Thymus (tissue), 14 donors: ENCODE measurements around the gene C5orf58. TPM values are rescaled to one million over a fixed set of nuclear protein-coding genes. Genes with fewer than 3 reads are reported as not detected.

ENCODE experiments used
- DNase-seq, 9 donors: peaks; one replicate each; pipeline ENCODE4 v3.0.0-alpha.2; 2013; ENCODE audit warnings: low spot score in 9 of 9, low read depth in 6 of 9, missing footprints in 1 of 9
- H3K27ac ChIP-seq, 2 donors: one replicate each; pipeline ENCODE4 v1.5.1; 2013; ENCODE audit warnings: control low read depth in 1 of 2, low read depth in 1 of 2, low read length in 1 of 2, mild to moderate bottlenecking in 1 of 2, moderate library complexity in 1 of 2
- H3K27me3 ChIP-seq, 2 donors: one replicate each; pipeline ENCODE4 v1.5.1; 2013; ENCODE audit warnings: low read length in 1 of 2; ENCODE audit not compliant: control insufficient read depth in 2 of 2, insufficient read depth in 1 of 2
- H3K36me3 ChIP-seq, 2 donors: one replicate each; pipeline ENCODE4 v1.5.1; 2013; ENCODE audit warnings: low read length in 1 of 2, mild to moderate bottlenecking in 1 of 2, moderate library complexity in 1 of 2; ENCODE audit not compliant: control insufficient read depth in 2 of 2, insufficient read depth in 2 of 2
- H3K4me1 ChIP-seq, 2 donors: one replicate each; pipeline ENCODE4 v1.5.1; 2013; ENCODE audit warnings: low read length in 2 of 2; ENCODE audit not compliant: control insufficient read depth in 2 of 2, insufficient read depth in 2 of 2
- H3K4me3 ChIP-seq, 2 donors: one replicate each; pipeline ENCODE4 v1.5.1; 2013; ENCODE audit warnings: low read length in 2 of 2, control low read depth in 1 of 2, mild to moderate bottlenecking in 1 of 2
- H3K9me3 ChIP-seq, 2 donors: one replicate each; pipeline ENCODE4 v1.5.1; 2013; ENCODE audit warnings: low read length in 1 of 2, mild to moderate bottlenecking in 1 of 2; ENCODE audit not compliant: control insufficient read depth in 2 of 2, insufficient read depth in 1 of 2
- WGBS: extraction: QIAGEN DNeasy Blood & Tissue Kit; methylation state at CpG from one replicate; pipeline ENCODE4 v1.1.7; 2013; 5-methylcytosine and 5-hydroxymethylcytosine counted together
- long read RNA-seq, 10 donors: transcript quantifications; one replicate each; lab custom pipeline, GENCODE V29; 2026
- polyA plus RNA-seq: library from polyadenylated mRNA; stranded (reverse); fragments of 200-250 nt; gene quantifications from one replicate; pipeline ENCODE4 v1.2.3, GENCODE V29; 2013
- total RNA-seq: library from RNA; stranded (reverse); fragments of 120-200 nt; gene quantifications from one replicate; pipeline ENCODE4 v1.2.4, GENCODE V29; 2013
- donor health status: healthy.

C5orf58 gene
- total RNA-seq, result not detected
- 0.48 TPM for polyA plus RNA-seq
- long read RNA-seq, donor 1, result 0 reads
- long read RNA-seq, donor 2, result 0 reads
- long read RNA-seq, donor 3, partial matches to known transcripts, result 141 of 163 reads
- long read RNA-seq, donor 3, other reads (novel, unspliced or antisense), result 22 of 163 reads
- long read RNA-seq, donor 4, partial matches to known transcripts, result 55 of 82 reads
- long read RNA-seq, donor 4, other reads (novel, unspliced or antisense), result 27 of 82 reads
- long read RNA-seq, donor 5, partial matches to known transcripts, result 95 of 105 reads
- long read RNA-seq, donor 5, other reads (novel, unspliced or antisense), result 10 of 105 reads
- long read RNA-seq, donor 6, result 0 reads
- long read RNA-seq, donor 7, partial matches to known transcripts, result 117 of 150 reads
- long read RNA-seq, donor 7, other reads (novel, unspliced or antisense), result 33 of 150 reads
- long read RNA-seq, donor 8, partial matches to known transcripts, result 31 of 37 reads
- long read RNA-seq, donor 8, other reads (novel, unspliced or antisense), result 6 of 37 reads
- long read RNA-seq, donor 9, partial matches to known transcripts, result 106 of 114 reads
- long read RNA-seq, donor 9, other reads (novel, unspliced or antisense), result 8 of 114 reads
- long read RNA-seq, donor 10, partial matches to known transcripts, result 114 of 114 reads
- long read RNA-seq, donor 10, other reads (novel, unspliced or antisense), result 0 of 114 reads

- Histone ChIP-seq H3K36me3 (no peaks in the 10 kb centered on the region), H3K4me1 (no peaks in the 10 kb centered on the region), H3K27ac (no peak within 1 kb of the TSS), H3K9me3 (no peaks in the 10 kb centered on the region), H3K4me3 (no peak within 1 kb of the TSS), H3K27me3 (no peaks in the 10 kb centered on the region)
- WGBS, result 98% methylated on average over 27 of the region's 27 CpGs
- DNase-seq, result no peak
These were observed at the start of gene C5orf58 for GRCh38 chr5:170232786-170233185. TSS of gene C5orf58 (plus strand) at chr5:170232985. CDS start at chr5:170234977, 1,992 bp downstream.

GRCh38 chr5:170183816-170184687 lies 48.7 kb upstream of the C5orf58 start:
- H3K4me1 ChIP-seq, result no peaks in the 10 kb centered on the region
- WGBS, result 67% methylated on average over 12 of the region's 12 CpGs

GRCh38 chr5:170184737-170185136 lies 48.0 kb upstream of the C5orf58 start:
- DNase-seq, result no peak
- no peaks in the 10 kb centered on the region for H3K27me3 ChIP-seq
- H3K4me3 ChIP-seq, result no peak overlapping the region
- H3K36me3 ChIP-seq, result no peaks in the 10 kb centered on the region
- no peaks in the 10 kb centered on the region for H3K4me1 ChIP-seq
- no peaks in the 10 kb centered on the region for H3K9me3 ChIP-seq
- WGBS, result 95% methylated on average over 4 of the region's 4 CpGs
- no peak overlapping the region for H3K27ac ChIP-seq

More at GRCh38 chr5:170183816-170184687, 48.7 kb upstream of the C5orf58 start:
- H3K27ac ChIP-seq, result no peak overlapping the region
- no peak overlapping the region for H3K4me3 ChIP-seq
- H3K9me3 ChIP-seq, result no peaks in the 10 kb centered on the region
- peak in 8 of 9 donors; percentile 10 to 47 (median 20) for DNase-seq
- no peaks in the 10 kb centered on the region for H3K27me3 ChIP-seq
- no peaks in the 10 kb centered on the region for H3K36me3 ChIP-seq

- no peak for DNase-seq
These were observed 46.6 kb upstream of the C5orf58 start for GRCh38 chr5:170186156-170186555.

GRCh38 chr5:170186856-170187255 lies 45.9 kb upstream of the C5orf58 start:
- Histone ChIP-seq H3K9me3 (no peaks in the 10 kb centered on the region), H3K27ac (no peak overlapping the region), H3K4me3 (no peak overlapping the region), H3K36me3 (no peaks in the 10 kb centered on the region), H3K4me1 (no peaks in the 10 kb centered on the region), H3K27me3 (no peaks in the 10 kb centered on the region)
- no peak for DNase-seq
- WGBS, result 87% methylated on average over 7 of the region's 7 CpGs

More at GRCh38 chr5:170186156-170186555, 46.6 kb upstream of the C5orf58 start:
- no peak overlapping the region for H3K4me3 ChIP-seq
- no peaks in the 10 kb centered on the region for H3K4me1 ChIP-seq
- H3K27ac ChIP-seq, result no peak overlapping the region
- WGBS, result 62% methylated on average over 3 of the region's 3 CpGs
- H3K27me3 ChIP-seq, result no peaks in the 10 kb centered on the region
- no peaks in the 10 kb centered on the region for H3K36me3 ChIP-seq
- no peaks in the 10 kb centered on the region for H3K9me3 ChIP-seq

- no peaks in the 10 kb centered on the region for H3K27me3 ChIP-seq
- H3K4me1 ChIP-seq, result no peaks in the 10 kb centered on the region
- no peaks in the 10 kb centered on the region for H3K9me3 ChIP-seq
- H3K4me3 ChIP-seq, result no peak overlapping the region
- no peaks in the 10 kb centered on the region for H3K36me3 ChIP-seq
- WGBS, result 84% methylated on average over 6 of the region's 6 CpGs
- no peak overlapping the region for H3K27ac ChIP-seq
- DNase-seq, result no peak
These were observed 42.2 kb upstream of the C5orf58 start for GRCh38 chr5:170190436-170191134.

GRCh38 chr5:170192829-170193228 lies 40.0 kb upstream of the C5orf58 start:
- Histone ChIP-seq H3K27me3 (no peaks in the 10 kb centered on the region), H3K9me3 (no peaks in the 10 kb centered on the region), H3K4me1 (no peaks in the 10 kb centered on the region), H3K27ac (no peak overlapping the region), H3K4me3 (no peak overlapping the region), H3K36me3 (no peaks in the 10 kb centered on the region)
- WGBS, result 91% methylated on average over 12 of the region's 12 CpGs
- DNase-seq, result no peak

- no peak for DNase-seq
- Histone ChIP-seq H3K36me3 (no peaks in the 10 kb centered on the region), H3K9me3 (no peaks in the 10 kb centered on the region), H3K27ac (no peak overlapping the region), H3K27me3 (no peaks in the 10 kb centered on the region), H3K4me3 (no peak overlapping the region), H3K4me1 (no peaks in the 10 kb centered on the region)
- 96% methylated on average over 4 of the region's 4 CpGs for WGBS
These were observed 36.8 kb upstream of the C5orf58 start for GRCh38 chr5:170195961-170196360.
